H1 (cell line): ENCODE results near the gene B3GLCT. TPM values are rescaled to one million over a fixed set of nuclear protein-coding genes. Genes with fewer than 3 reads are reported as not detected.

ENCODE experiments used
- NANOG ChIP-seq: IDR thresholded peaks from 2 replicates; pipeline ENCODE4 v1.6.1; 2011; ENCODE audit warnings: low read length, low read depth, mild to moderate bottlenecking, inconsistent platforms; ENCODE audit not compliant: insufficient read depth, poor library complexity, severe bottlenecking
- RNF2 ChIP-seq: fragments of 200-900, 300-1000 bp; sonication (generic); IDR thresholded peaks from 2 replicates; pipeline ENCODE4 v1.7.1; 2016; ENCODE audit warnings: borderline replicate concordance, low read depth, mild to moderate bottlenecking, antibody characterized with exemption, low read length; ENCODE audit not compliant: poor library complexity, severe bottlenecking; ENCODE audit errors: missing control alignments
- polyA plus RNA-seq, 7 experiments: library from polyadenylated mRNA; depleted of rRNA in 3 of 7; stranded (reverse) in 5 of 7; unstranded in 2 of 7; fragments of >200 nt in 5 of 7; fragments of 200-250 nt in 2 of 7; gene quantifications; 1 replicate in 5 of 7; 2 replicates in 1 of 7; 4 replicates in 1 of 7; pipeline versions ENCODE4 v1.2.1 to v1.2.3, GENCODE V29; 2011 to 2013; ENCODE audit warnings: missing spikeins in 2 of 7, mixed read lengths in 2 of 7
- total RNA-seq: library from RNA; stranded (reverse); fragmentation: NEBNext Ultra II Directional; extraction: Animal tissue kit (Norgen Biotek cat#: 25700); gene quantifications from 2 replicates; pipeline ENCODE4 v1.2.1, GENCODE V29; 2021
- TF ChIP-seq, protein P1 (sequence below): IDR thresholded peaks from 2 replicates; pipeline ENCODE4 v1.6.1; 2011; ENCODE audit warnings: low read depth, mild to moderate bottlenecking, low read length; ENCODE audit not compliant: insufficient read depth
- TF ChIP-seq, protein P2 (sequence below): IDR thresholded peaks from 2 replicates; pipeline ENCODE4 v1.6.1; 2012; ENCODE audit warnings: inconsistent platforms
- TF ChIP-seq, protein P3 (sequence below): IDR thresholded peaks from 2 replicates; pipeline ENCODE4 v1.6.1; 2012; ENCODE audit warnings: low read length, inconsistent platforms

Gene B3GLCT
- total and polyA plus RNA-seq, 2 of the 8 experiments (the other 6 are each of a cell fraction or from before 2014, with no cell fraction given), result 1.5 to 4.1 TPM

DNA sequence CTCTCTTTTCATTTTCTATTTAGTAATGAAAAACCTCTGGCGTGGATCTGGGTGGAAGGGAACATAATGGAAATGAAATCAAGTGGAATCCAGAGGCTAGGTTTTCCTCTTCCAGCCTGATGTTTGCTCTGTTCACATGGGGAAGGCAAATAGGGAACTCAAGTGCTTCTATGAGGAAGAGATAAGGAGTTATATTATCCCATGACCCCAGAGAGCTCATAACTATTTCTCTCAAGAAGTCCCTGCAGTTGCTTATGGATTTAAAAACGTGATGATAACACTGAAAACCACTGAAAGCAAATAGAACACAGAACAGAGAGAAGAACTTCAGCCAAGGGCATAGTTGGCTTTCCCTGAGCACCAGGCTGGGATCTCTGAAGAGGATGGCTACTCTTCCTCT, 157.8 kb downstream of the B3GLCT start (continued):
- TF ChIP-seq, protein P1, sequence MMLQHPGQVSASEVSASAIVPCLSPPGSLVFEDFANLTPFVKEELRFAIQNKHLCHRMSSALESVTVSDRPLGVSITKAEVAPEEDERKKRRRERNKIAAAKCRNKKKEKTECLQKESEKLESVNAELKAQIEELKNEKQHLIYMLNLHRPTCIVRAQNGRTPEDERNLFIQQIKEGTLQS, result no peak
- TF ChIP-seq RNF2 (no peak), NANOG (no peak)
- TF ChIP-seq, protein P2, sequence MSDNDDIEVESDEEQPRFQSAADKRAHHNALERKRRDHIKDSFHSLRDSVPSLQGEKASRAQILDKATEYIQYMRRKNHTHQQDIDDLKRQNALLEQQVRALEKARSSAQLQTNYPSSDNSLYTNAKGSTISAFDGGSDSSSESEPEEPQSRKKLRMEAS, result no peak
- TF ChIP-seq, protein P3, sequence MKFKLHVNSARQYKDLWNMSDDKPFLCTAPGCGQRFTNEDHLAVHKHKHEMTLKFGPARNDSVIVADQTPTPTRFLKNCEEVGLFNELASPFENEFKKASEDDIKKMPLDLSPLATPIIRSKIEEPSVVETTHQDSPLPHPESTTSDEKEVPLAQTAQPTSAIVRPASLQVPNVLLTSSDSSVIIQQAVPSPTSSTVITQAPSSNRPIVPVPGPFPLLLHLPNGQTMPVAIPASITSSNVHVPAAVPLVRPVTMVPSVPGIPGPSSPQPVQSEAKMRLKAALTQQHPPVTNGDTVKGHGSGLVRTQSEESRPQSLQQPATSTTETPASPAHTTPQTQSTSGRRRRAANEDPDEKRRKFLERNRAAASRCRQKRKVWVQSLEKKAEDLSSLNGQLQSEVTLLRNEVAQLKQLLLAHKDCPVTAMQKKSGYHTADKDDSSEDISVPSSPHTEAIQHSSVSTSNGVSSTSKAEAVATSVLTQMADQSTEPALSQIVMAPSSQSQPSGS, result no peak
